Natural killer cell (primary cell): Measurements from ENCODE around the gene LDLRAD4. TPM values are rescaled to one million over a fixed set of nuclear protein-coding genes. Genes with fewer than 3 reads are reported as not detected.

ENCODE experiments used
- ATAC-seq, 3 donors: fragments of 150-1000 bp in 2 of 3; fragments of 200-7000 bp in 1 of 3; cut with Tn5 transposase; 1 replicate in 1 of 3; 2 replicates in 2 of 3; pipeline ENCODE4 v1.10.0; 2021; ENCODE audit warnings: mild to moderate bottlenecking in 2 of 3, moderate library complexity in 2 of 3
- DNase-seq, 2 donors: peaks; one replicate each; pipeline versions ENCODE4 v3.0.0 to v3.0.0-alpha.2; 2013 to 2021; ENCODE audit warnings: mixed read lengths in 1 of 2
- H3K27ac ChIP-seq: one replicate; pipeline ENCODE4 v1.5.1; 2013; ENCODE audit warnings: mild to moderate bottlenecking, low read length
- H3K27me3 ChIP-seq: one replicate; pipeline ENCODE4 v1.6.1; 2013; ENCODE audit warnings: low read length; ENCODE audit not compliant: control insufficient read depth, insufficient read depth
- H3K36me3 ChIP-seq: one replicate; pipeline ENCODE4 v1.6.1; 2013; ENCODE audit warnings: low read length; ENCODE audit not compliant: control insufficient read depth, insufficient read depth
- H3K4me1 ChIP-seq: one replicate; pipeline ENCODE4 v1.6.1; 2013; ENCODE audit warnings: low read length; ENCODE audit not compliant: control insufficient read depth, insufficient read depth
- H3K4me3 ChIP-seq: one replicate; pipeline ENCODE4 v1.5.1; 2013; ENCODE audit warnings: low read length
- H3K9me3 ChIP-seq: one replicate; pipeline ENCODE4 v1.6.1; 2013; ENCODE audit warnings: low read length; ENCODE audit not compliant: control insufficient read depth, insufficient read depth
- H3K27ac Mint-ChIP-seq, 2 donors: one replicate each; pipeline ENCODE4 v1.8.0; 2022; ENCODE audit warnings: mild to moderate bottlenecking in 2 of 2, mixed read lengths in 2 of 2, moderate library complexity in 1 of 2
- H3K27me3 Mint-ChIP-seq, 2 donors: one replicate each; pipeline ENCODE4 v1.8.0; 2022; ENCODE audit warnings: low read depth in 2 of 2, mixed read lengths in 2 of 2
- H3K36me3 Mint-ChIP-seq: one replicate; pipeline ENCODE4 v1.8.0; 2022; ENCODE audit warnings: mixed read lengths
- H3K4me1 Mint-ChIP-seq, 2 donors: one replicate each; pipeline ENCODE4 v1.8.0; 2022; ENCODE audit warnings: mixed read lengths in 2 of 2
- H3K4me3 Mint-ChIP-seq: one replicate; pipeline ENCODE4 v1.8.0; 2022; ENCODE audit warnings: mild to moderate bottlenecking, moderate library complexity, mixed read lengths
- H3K9me3 Mint-ChIP-seq, 2 donors: one replicate each; pipeline ENCODE4 v1.8.0; 2022; ENCODE audit warnings: mixed read lengths in 2 of 2
- CTCF ChIP-seq: fragments of 200-600 bp; IDR thresholded peaks from one replicate; pipeline ENCODE4 v1.8.0; 2022; ENCODE audit warnings: antibody characterized with exemption
- WGBS: methylation state at CpG from one replicate; pipeline ENCODE4 v1.1.7; 2013; ENCODE audit warnings: missing lambda C conversion rate; ENCODE audit not compliant: insufficient coverage; 5-methylcytosine and 5-hydroxymethylcytosine counted together
- intact Hi-C: fragments of 100-400 bp; cut with micrococcal nuclease; formaldehyde crosslinking; loops from one replicate; pipeline ENCODE4 v1.14.2; 2022
- total RNA-seq, 4 donors: library from RNA; stranded (reverse); fragments of 120-200 nt in 1 of 4; gene quantifications; one replicate each; pipeline versions ENCODE4 v1.2.3 to v1.2.4, GENCODE V29; 2013 to 2022

Gene LDLRAD4
- total RNA-seq, 3 donors from 2014 or later (not counting 1 experiment from before 2014, with no cell fraction given), result 24.0 to 36.3 (median 29.2) TPM

GRCh38 chr18:13700153-13700552 lies 481.6 kb downstream of the LDLRAD4 start:
- TF ChIP-seq CTCF, result no peak
- no peaks in the 10 kb centered on the region for H3K36me3 Mint-ChIP-seq
- H3K9me3 Mint-ChIP-seq, result peaks cover 0 to 3% of the 10 kb centered on the region in 2 donors

More at GRCh38 chr18:13700153-13700552, 481.6 kb downstream of the LDLRAD4 start:
- Mint-ChIP-seq H3K27ac (no peak overlapping the region), H3K4me3 (no peak overlapping the region), H3K4me1 (peaks cover 30 to 40% of the 10 kb centered on the region in 2 donors), H3K27me3 (no peaks in the 10 kb centered on the region)
- Histone ChIP-seq H3K4me3 (no peak overlapping the region), H3K9me3 (no peaks in the 10 kb centered on the region), H3K27ac (no peak overlapping the region), H3K36me3 (no peaks in the 10 kb centered on the region), H3K27me3 (no peaks in the 10 kb centered on the region), H3K4me1 (no peaks in the 10 kb centered on the region)
- no peak for ATAC-seq
- 69% methylated on average over 1 of the region's 1 CpG for WGBS
- no peak for DNase-seq
- intact Hi-C loops, result no loop called here

Other genes starting within 250 kb of the LDLRAD4 start
- gene CEP192, start 227.4 kb upstream of the LDLRAD4 start, total RNA-seq, result 10 to 100 TPM; 41.3 to 47.9 (median 43.4) TPM